Measurements from ENCODE around the gene PRPF31.

The PRPF31 gene

DNA sequence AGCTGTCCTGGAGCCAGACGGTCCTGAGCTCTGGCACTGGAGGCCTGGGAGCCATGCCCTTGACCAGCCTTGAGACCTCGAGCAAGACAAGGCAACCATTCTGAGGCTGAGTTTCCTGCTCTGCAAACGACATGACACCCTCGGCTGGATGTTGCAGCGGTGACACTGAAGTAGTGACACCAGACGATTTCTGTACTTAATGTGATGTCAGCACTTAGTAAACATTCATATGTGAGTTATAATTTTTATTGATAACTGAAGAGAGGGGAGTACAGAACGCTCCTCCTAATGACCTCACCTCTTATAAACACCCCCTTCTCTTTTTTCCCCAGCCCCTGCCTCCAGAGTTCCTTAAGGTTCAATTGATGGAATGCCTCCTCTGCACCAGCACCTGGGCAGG is 7.1 kb upstream of the PRPF31 start:
- no peak for DNase-seq (ENCODE audit: low read depth)
- H3K4me3 ChIP-seq (ENCODE audit: low read length): no peak overlapping the region
- TF ChIP-seq, protein P1, sequence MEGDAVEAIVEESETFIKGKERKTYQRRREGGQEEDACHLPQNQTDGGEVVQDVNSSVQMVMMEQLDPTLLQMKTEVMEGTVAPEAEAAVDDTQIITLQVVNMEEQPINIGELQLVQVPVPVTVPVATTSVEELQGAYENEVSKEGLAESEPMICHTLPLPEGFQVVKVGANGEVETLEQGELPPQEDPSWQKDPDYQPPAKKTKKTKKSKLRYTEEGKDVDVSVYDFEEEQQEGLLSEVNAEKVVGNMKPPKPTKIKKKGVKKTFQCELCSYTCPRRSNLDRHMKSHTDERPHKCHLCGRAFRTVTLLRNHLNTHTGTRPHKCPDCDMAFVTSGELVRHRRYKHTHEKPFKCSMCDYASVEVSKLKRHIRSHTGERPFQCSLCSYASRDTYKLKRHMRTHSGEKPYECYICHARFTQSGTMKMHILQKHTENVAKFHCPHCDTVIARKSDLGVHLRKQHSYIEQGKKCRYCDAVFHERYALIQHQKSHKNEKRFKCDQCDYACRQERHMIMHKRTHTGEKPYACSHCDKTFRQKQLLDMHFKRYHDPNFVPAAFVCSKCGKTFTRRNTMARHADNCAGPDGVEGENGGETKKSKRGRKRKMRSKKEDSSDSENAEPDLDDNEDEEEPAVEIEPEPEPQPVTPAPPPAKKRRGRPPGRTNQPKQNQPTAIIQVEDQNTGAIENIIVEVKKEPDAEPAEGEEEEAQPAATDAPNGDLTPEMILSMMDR (IDR thresholded peaks at IDR 0.05; ENCODE audit: insufficient read depth, low read depth, low read length, missing control alignments): no peak

DNA sequence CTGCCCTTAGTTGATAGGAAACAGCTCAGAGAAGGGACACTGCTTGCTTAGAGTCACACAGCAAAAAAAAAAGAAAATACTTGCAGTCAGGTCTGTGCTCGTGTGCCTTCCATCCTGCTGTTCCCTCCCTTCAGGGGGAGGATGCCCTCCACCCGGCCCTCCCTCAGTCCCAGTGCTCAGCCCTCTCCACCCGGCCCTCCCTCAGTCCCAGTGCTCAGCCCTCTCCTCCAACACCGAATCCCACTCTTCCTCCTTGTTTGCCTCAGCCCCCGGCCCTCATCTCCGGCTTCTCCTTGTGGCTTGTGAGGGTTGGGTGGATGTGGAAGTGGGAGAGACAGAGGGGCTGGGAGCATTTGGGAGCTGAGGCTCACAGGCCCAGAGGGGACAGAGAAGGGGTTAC is 5.9 kb upstream of the PRPF31 start:
- TF ChIP-seq, protein P1 (IDR thresholded peaks at IDR 0.05; ENCODE audit: insufficient read depth, low read depth, low read length, missing control alignments): no peak
- no peak for DNase-seq (ENCODE audit: low read depth)
- H3K4me3 ChIP-seq (ENCODE audit: low read length): no peak overlapping the region

DNA sequence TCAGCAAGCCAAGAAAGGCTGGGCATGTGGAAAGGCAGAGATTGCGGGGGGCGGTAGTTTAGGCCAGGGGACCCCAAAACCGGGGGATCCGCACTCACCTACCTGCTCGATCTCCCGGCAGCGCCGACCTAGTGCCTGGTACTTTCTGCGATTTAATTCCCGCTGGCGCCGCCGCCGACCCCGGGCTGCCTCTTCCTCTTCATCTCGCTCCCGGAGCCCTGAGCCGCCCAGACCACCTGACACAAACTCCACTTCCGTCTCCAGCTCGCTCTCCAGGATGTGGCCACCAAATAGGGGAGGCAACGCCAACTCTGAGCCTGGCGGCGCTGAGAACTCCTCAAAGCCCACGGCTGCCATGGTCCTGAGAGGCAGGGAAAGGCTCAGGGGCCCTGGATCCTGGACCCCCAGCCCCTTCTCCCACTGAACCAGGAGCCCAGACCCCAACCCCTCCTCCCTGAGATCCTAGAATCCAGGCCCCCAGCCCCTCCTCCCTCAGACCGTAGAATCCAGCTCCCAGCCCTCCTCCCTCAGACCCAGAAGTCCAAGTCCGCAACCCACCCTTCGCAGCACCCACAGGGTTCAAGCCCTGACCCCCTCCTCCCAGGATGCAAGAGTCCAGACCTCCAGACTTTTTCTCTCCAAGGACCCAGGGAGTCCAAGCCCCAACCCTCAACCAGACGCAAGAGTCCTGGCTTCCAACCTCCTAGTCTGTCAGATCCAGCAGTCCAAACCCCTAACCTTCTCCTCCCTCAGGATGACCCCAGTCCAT is 1.0 kb upstream of the PRPF31 start:
- DNase-seq (ENCODE audit: low read depth): peak; percentile 34
- TF ChIP-seq, protein P1 (IDR thresholded peaks at IDR 0.05; ENCODE audit: insufficient read depth, low read depth, low read length, missing control alignments): no peak
- peak overlapping the region; percentile 91 for H3K4me3 ChIP-seq (ENCODE audit: low read length)

DNA sequence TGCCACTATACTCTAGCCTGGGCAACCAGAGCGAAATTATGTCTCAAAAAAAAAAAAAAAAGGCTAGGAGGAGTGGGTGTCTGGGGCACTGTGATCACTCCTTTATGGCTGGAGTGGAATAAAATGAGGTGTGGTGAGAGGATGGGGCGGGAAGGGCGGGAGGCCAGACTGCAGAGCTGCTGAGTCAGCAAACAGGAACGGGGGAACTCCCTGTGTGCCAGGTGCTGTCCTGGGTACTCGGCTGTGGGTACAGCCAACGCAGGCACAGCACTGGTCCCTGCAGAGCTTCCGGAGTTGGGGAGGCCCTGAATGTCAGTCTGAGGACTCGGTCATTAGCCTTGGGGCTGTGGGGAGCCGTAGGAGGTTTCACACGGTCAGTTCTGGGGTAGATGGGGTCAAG is 5.7 kb downstream of the PRPF31 start:
- no peak overlapping the region for H3K4me3 ChIP-seq (ENCODE audit: low read length)
- no peak for DNase-seq (ENCODE audit: low read depth)
- TF ChIP-seq, protein P1 (IDR thresholded peaks at IDR 0.05; ENCODE audit: insufficient read depth, low read depth, low read length, missing control alignments): no peak

DNA sequence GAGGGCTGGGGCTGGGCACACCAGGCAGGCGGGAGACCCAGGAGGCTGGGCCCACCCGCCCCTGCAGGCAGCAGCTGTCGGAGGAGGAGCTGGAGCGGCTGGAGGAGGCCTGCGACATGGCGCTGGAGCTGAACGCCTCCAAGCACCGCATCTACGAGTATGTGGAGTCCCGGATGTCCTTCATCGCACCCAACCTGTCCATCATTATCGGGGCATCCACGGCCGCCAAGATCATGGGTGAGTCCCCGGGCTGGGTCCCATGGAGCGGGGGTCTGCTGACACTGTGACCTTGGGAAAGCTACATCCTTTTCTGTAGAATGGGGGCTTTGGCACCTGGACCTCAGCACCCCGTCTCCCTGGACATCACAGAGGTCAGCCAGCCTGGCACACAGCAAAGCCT is 8.1 kb downstream of the PRPF31 start:
- no peak for DNase-seq (ENCODE audit: low read depth)
- H3K4me3 ChIP-seq (ENCODE audit: low read length): no peak overlapping the region
- TF ChIP-seq, protein P1 (IDR thresholded peaks at IDR 0.05; ENCODE audit: insufficient read depth, low read depth, low read length, missing control alignments): no peak

DNA sequence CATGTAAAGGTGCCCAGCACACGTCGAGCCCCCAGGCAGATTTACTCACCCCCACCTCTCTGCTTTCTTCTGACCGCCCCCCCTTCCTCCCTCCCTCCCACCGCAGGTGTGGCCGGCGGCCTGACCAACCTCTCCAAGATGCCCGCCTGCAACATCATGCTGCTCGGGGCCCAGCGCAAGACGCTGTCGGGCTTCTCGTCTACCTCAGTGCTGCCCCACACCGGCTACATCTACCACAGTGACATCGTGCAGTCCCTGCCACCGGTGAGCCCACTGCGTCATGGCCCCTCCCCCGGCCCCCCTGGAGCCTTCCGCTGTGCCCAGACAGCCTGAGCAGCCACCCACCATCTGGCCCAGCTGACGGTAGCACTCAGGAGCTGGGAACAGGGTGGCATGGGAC is 8.8 kb downstream of the PRPF31 start:
- no peak overlapping the region for H3K4me3 ChIP-seq (ENCODE audit: low read length)
- DNase-seq (ENCODE audit: low read depth): no peak

More for the DNA sequence above, 8.8 kb downstream of the PRPF31 start:
- TF ChIP-seq, protein P1 (IDR thresholded peaks at IDR 0.05; ENCODE audit: insufficient read depth, low read depth, low read length, missing control alignments): no peak
